HG02642 (cell line): ENCODE data around the gene OR56A5.

Experiments
- ATAC-seq: cut with Tn5 transposase; IDR thresholded peaks from one replicate; pipeline ENCODE4 v1.9.1; 2021; ENCODE audit warnings: mild to moderate bottlenecking; ENCODE audit not compliant: unreplicated experiment, poor library complexity

The OR56A5 gene

GRCh38 chr11:5933116-5933515, 35.2 kb downstream of the OR56A5 start:
- no peak for ATAC-seq

GRCh38 chr11:5932671-5933070, 35.6 kb downstream of the OR56A5 start:
- ATAC-seq, result no peak

GRCh38 chr11:5931061-5931460, 37.2 kb downstream of the OR56A5 start:
- ATAC-seq, result no peak

- no peak for ATAC-seq
Observed at GRCh38 chr11:5930614-5931013, 37.7 kb downstream of the OR56A5 start.

- no peak for ATAC-seq
Observed at GRCh38 chr11:5929571-5930368, 38.5 kb downstream of the OR56A5 start.

GRCh38 chr11:5928811-5929210, 39.5 kb downstream of the OR56A5 start:
- ATAC-seq, result no peak

- no peak for ATAC-seq
Observed at GRCh38 chr11:5928271-5928670, 40.0 kb downstream of the OR56A5 start.

- peak; percentile 15 for ATAC-seq
Observed at GRCh38 chr11:5923794-5924193, 44.5 kb downstream of the OR56A5 start.

GRCh38 chr11:5923427-5923776, 44.9 kb downstream of the OR56A5 start:
- ATAC-seq, result peak; percentile 50

- peak; percentile 90 for ATAC-seq
Observed at GRCh38 chr11:5922749-5923426, 45.4 kb downstream of the OR56A5 start.
